Progenitor cell of endocrine pancreas (in vitro differentiated cells): ENCODE measurements around the gene APH1B. TPM values are rescaled to one million over a fixed set of nuclear protein-coding genes. Genes with fewer than 3 reads are reported as not detected.

Source experiments
- DNase-seq: peaks from one replicate; pipeline ENCODE4 v3.0.0; 2021; ENCODE audit warnings: low spot score; ENCODE audit not compliant: unreplicated experiment
- H3K27ac Mint-ChIP-seq: 2 replicates; pipeline ENCODE4 v1.8.0; 2021; ENCODE audit warnings: mild to moderate bottlenecking, moderate library complexity, mixed read lengths
- H3K27me3 Mint-ChIP-seq: 2 replicates; pipeline ENCODE4 v1.8.0; 2021; ENCODE audit warnings: mixed read lengths
- H3K36me3 Mint-ChIP-seq: 2 replicates; pipeline ENCODE4 v1.8.0; 2022; ENCODE audit warnings: mixed read lengths; ENCODE audit not compliant: insufficient read depth
- H3K4me1 Mint-ChIP-seq: 2 replicates; pipeline ENCODE4 v1.8.0; 2021; ENCODE audit warnings: low read depth, mixed read lengths
- H3K4me3 Mint-ChIP-seq: 2 replicates; pipeline ENCODE4 v1.8.0; 2021; ENCODE audit warnings: low read depth, mild to moderate bottlenecking, moderate library complexity, mixed read lengths
- H3K9me3 Mint-ChIP-seq: 2 replicates; pipeline ENCODE4 v1.8.0; 2021; ENCODE audit warnings: low read depth, mixed read lengths
- CTCF ChIP-seq: fragments of 200-600 bp; sonication (generic); IDR thresholded peaks from one replicate; pipeline ENCODE4 v1.5.0; 2021; ENCODE audit warnings: antibody characterized with exemption, mild to moderate bottlenecking; ENCODE audit not compliant: unreplicated experiment
- total RNA-seq: library from RNA; stranded (reverse); gene quantifications from 2 replicates; pipeline ENCODE4 v1.2.1, GENCODE V29; 2021

APH1B gene
- total RNA-seq, 1 donor from 2014 or later: 17.6 TPM

- no peak for DNase-seq
- TF ChIP-seq CTCF: no peak
- Mint-ChIP-seq H3K4me1 (peaks cover 6% of the 10 kb centered on the region), H3K36me3 (no peaks in the 10 kb centered on the region), H3K9me3 (no peaks in the 10 kb centered on the region), H3K27me3 (peaks cover 4% of the 10 kb centered on the region), H3K27ac (no peak overlapping the region), H3K4me3 (no peak overlapping the region)
These were observed 72.8 kb downstream of the APH1B start for GRCh38 chr15:63350178-63350621.

DNA sequence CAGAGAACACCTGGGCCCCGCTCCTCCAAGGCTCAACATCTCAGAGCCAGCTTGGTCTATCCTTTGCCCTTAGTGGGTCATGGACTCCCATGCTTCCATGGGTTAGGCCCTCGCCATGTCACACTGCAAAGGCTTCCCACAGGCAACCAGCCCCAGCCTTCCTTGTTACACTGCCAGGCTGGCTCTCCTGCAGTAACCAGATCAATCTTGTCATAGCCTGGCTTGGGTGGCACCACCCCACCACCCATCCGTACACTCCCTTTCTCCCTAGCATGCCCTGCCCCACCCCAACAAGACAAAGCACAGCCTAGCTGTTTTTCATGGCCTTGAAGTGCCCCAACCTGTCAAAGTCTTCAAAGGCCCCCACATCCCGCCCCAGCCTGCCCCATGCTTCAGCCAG, 73.8 kb downstream of the APH1B start:
- Mint-ChIP-seq H3K27me3 (peaks cover 4% of the 10 kb centered on the region), H3K36me3 (no peaks in the 10 kb centered on the region), H3K4me1 (peaks cover 8% of the 10 kb centered on the region), H3K9me3 (no peaks in the 10 kb centered on the region), H3K4me3 (no peak overlapping the region), H3K27ac (no peak overlapping the region)
- DNase-seq: no peak
- no peak for TF ChIP-seq CTCF

DNA sequence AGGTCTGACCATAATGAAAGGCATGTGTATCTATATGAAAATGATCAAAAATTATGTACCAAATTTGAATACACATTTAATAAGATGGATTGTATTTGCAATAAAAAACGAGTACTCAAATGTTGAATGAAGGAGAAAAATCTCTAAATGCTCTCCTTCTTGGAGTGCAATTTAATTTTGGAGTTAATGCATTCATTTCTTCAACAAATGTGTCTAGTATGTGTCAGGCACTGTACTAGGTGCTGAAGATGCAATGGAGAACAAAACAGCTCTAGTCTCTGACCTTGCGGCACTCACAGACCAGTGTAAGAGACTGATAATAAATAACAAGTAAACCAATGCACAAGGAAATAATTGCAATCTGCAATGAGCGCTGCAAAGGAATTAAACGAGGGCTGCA, 75.4 kb downstream of the APH1B start:
- no peak for DNase-seq
- H3K4me1 Mint-ChIP-seq: peaks cover 7% of the 10 kb centered on the region
- no peak for TF ChIP-seq CTCF
- no peak overlapping the region for H3K27ac Mint-ChIP-seq
- no peak overlapping the region for H3K4me3 Mint-ChIP-seq
- H3K9me3 Mint-ChIP-seq: no peaks in the 10 kb centered on the region
- H3K36me3 Mint-ChIP-seq: no peaks in the 10 kb centered on the region
- H3K27me3 Mint-ChIP-seq: peaks cover 1% of the 10 kb centered on the region

DNA sequence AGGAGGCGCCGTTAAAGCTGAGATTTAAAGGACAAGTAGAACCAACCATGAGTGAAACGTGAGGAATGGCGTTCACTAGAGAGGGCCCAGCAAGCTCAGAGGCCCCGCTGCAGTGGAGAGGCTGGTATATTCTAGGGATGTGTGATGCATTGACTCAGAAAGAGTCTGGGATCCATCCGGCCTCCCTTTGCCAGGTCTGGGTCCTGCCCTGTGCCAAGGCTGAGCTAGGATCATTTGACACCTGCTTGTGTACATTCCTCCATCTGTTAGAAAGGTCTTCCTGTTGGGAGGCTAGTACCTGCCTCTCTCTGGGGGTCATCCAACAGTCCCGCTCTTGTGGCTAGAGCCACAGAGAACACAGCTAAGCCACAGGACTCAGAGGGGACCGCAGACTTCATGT, 75.9 kb downstream of the APH1B start:
- no peak overlapping the region for H3K4me3 Mint-ChIP-seq
- no peaks in the 10 kb centered on the region for H3K9me3 Mint-ChIP-seq
- H3K36me3 Mint-ChIP-seq: no peaks in the 10 kb centered on the region
- no peak overlapping the region for H3K27ac Mint-ChIP-seq
- peaks cover 5% of the 10 kb centered on the region for H3K27me3 Mint-ChIP-seq
- DNase-seq: no peak
- peaks cover 7% of the 10 kb centered on the region for H3K4me1 Mint-ChIP-seq
- TF ChIP-seq CTCF: no peak

DNA sequence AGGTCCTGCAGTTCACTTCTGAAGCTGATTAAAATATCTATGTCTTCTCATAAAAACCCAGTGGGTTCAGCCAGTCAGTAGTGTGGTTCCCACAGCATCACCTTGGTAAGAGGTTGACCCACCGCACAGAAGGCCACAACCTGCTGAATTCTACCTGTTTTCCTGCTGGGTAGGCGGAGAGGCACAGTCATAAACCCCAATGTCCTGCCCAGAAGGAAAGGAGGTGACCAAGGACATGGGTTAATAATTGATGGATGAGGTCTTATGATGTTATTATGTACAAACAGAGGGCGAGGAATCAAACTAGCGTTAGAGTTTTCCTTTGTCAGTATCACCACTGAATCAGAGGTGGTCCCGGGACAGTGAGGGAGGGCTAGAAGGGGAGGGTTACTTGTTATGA, 76.5 kb downstream of the APH1B start:
- Mint-ChIP-seq H3K27me3 (peaks cover 8% of the 10 kb centered on the region), H3K9me3 (no peaks in the 10 kb centered on the region), H3K27ac (no peak overlapping the region), H3K36me3 (no peaks in the 10 kb centered on the region), H3K4me3 (no peak overlapping the region), H3K4me1 (peaks cover 7% of the 10 kb centered on the region)
- no peak for TF ChIP-seq CTCF
- no peak for DNase-seq
